Stomach (tissue), 9 donors: ENCODE results near the gene RNASEH2B. TPM values are rescaled to one million over a fixed set of nuclear protein-coding genes. Genes with fewer than 3 reads are reported as not detected.

ENCODE experiments used
- DNase-seq, 2 donors: peaks; one replicate each; pipeline versions ENCODE4 v3.0.0 to v3.0.0-alpha.2; 2013 to 2019
- H3K27ac ChIP-seq, 5 donors: fragments of 200-600 bp in 4 of 5; sonication (generic) in 4 of 5; one replicate each; pipeline ENCODE4 v1.5.1; 2013 to 2019; ENCODE audit warnings: mild to moderate bottlenecking in 1 of 5, moderate library complexity in 1 of 5
- H3K27me3 ChIP-seq, 3 donors: fragments of 200-600 bp; sonication (generic); one replicate each; pipeline ENCODE4 v1.5.1; 2017 to 2019; ENCODE audit warnings: mixed run types in 1 of 3
- H3K36me3 ChIP-seq, 4 donors: fragments of 200-600 bp; sonication (generic); 1 replicate in 3 of 4; 2 replicates in 1 of 4; pipeline ENCODE4 v1.5.1; 2016 to 2019
- H3K4me1 ChIP-seq, 4 donors: fragments of 200-600 bp; sonication (generic); one replicate each; pipeline ENCODE4 v1.5.1; 2016 to 2019
- H3K4me3 ChIP-seq, 4 donors: fragments of 200-600 bp; sonication (generic) in 3 of 4; one replicate each; pipeline ENCODE4 v1.5.1; 2016 to 2019; ENCODE audit warnings: mild to moderate bottlenecking in 1 of 4
- H3K9me3 ChIP-seq, 4 donors: fragments of 200-600 bp; sonication (generic); one replicate each; pipeline ENCODE4 v1.5.1; 2016 to 2019
- CTCF ChIP-seq, 7 experiments: fragments of 450-650 bp in 4 of 7; fragments of 200-600 bp in 3 of 7; sonication (generic) in 3 of 7; IDR thresholded peaks; one replicate each; pipeline ENCODE4 v1.5.1; 2016 to 2019; ENCODE audit warnings: antibody characterized with exemption in 7 of 7, control low read depth in 2 of 7, mild to moderate bottlenecking in 1 of 7
- EP300 ChIP-seq: sonication (generic); formaldehyde crosslinking; IDR thresholded peaks from one replicate; pipeline ENCODE4 v1.6.1; 2017; ENCODE audit warnings: antibody characterized with exemption
- POLR2A ChIP-seq, 4 donors: fragments of 450-650 bp; IDR thresholded peaks; one replicate each; pipeline ENCODE4 v1.6.1; 2016; ENCODE audit warnings: antibody characterized with exemption in 4 of 4, control low read depth in 2 of 4, mild to moderate bottlenecking in 1 of 4, moderate library complexity in 1 of 4
- POLR2AphosphoS5 ChIP-seq, 3 donors: sonication (generic); formaldehyde crosslinking; IDR thresholded peaks; one replicate each; pipeline ENCODE4 v1.6.1; 2016; ENCODE audit warnings: antibody characterized with exemption in 3 of 3
- WGBS, 5 donors: extraction: QIAGEN DNeasy Blood & Tissue Kit in 3 of 5; methylation state at CpG; one replicate each; pipeline versions ENCODE4 v1.1.5 to v1.1.7; 2013 to 2018; 5-methylcytosine and 5-hydroxymethylcytosine counted together
- intact Hi-C: fragments of 100-400 bp; cut with DNase I; formaldehyde crosslinking; loops from one replicate; pipeline ENCODE4 v1.15.1; 2023; ENCODE audit warnings: low total_unique reads
- polyA plus RNA-seq, 3 donors: library from polyadenylated mRNA; stranded (reverse); fragments of 200-250 nt; gene quantifications; one replicate each; pipeline ENCODE4 v1.2.3, GENCODE V29; 2013
- total RNA-seq, 5 donors: library from RNA; depleted of rRNA; stranded (reverse); fragments of >200 nt; gene quantifications; one replicate each; pipeline versions ENCODE4 v1.1.0 to v1.2.3, GENCODE V29; 2014 to 2016
- donor health status: healthy with polysubstance abuse.
- donor health status: Bipolar disorder and iron deficiency.
- donor health status: healthy.

The RNASEH2B gene
- total and polyA plus RNA-seq, 8 donors: 43.2 to 106 (median 51.4) TPM

DNA sequence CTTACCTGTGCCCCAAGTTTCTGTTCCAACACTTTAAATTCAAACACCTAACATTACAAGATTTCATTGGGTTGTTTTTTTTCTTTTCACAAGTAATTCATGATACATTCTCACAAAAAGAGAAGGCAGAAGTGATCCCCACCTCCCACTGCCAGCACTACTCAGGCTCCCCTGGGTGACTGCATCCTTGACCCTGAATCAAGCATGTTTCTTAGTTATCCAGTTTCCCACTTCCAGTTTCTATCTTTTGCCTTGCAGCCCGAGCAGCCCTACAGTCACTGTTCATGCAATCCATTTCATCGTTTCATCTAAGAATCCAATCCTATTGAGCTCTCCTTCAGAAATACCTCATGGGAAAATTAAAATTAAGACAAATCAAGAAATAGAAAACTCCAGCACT is 61.4 kb downstream of the RNASEH2B start:
- TF ChIP-seq POLR2A (IDR thresholded peaks at IDR 0.05) (no peak), POLR2AphosphoS5 (IDR thresholded peaks at IDR 0.05) (no peak), CTCF (IDR thresholded peaks at IDR 0.05) (no peak)
- H3K27me3 ChIP-seq: no peaks in the 10 kb centered on the region
- no peak overlapping the region for H3K27ac ChIP-seq
- H3K36me3 ChIP-seq: peaks cover 0 to 57% (median 16%) of the 10 kb centered on the region in 4 donors
- intact Hi-C loops: no loop called here
- no peak overlapping the region for H3K4me3 ChIP-seq
- 93 to 100% (median 96%) methylated on average over 2 of the region's 2 CpGs for WGBS, 5 donors
- H3K9me3 ChIP-seq: no peaks in the 10 kb centered on the region
- no peaks in the 10 kb centered on the region for H3K4me1 ChIP-seq
- DNase-seq: no peak

- no peaks in the 10 kb centered on the region for H3K27me3 ChIP-seq
- H3K36me3 ChIP-seq: peaks cover 0 to 57% (median 11%) of the 10 kb centered on the region in 4 donors
- no peak overlapping the region for H3K27ac ChIP-seq
- intact Hi-C loops: no loop called here
- 66 to 98% (median 92%) methylated on average over 3 of the region's 3 CpGs for WGBS, 5 donors
- no peak for TF ChIP-seq POLR2A (IDR thresholded peaks at IDR 0.05)
- no peak for TF ChIP-seq CTCF (IDR thresholded peaks at IDR 0.05)
- no peak for TF ChIP-seq POLR2AphosphoS5 (IDR thresholded peaks at IDR 0.05)
- no peak for TF ChIP-seq EP300
- H3K9me3 ChIP-seq: no peaks in the 10 kb centered on the region
- no peak overlapping the region for H3K4me3 ChIP-seq
- no peak for DNase-seq
- H3K4me1 ChIP-seq: peaks cover 0 to 6% (median 0%) of the 10 kb centered on the region in 4 donors
These were observed 64.7 kb downstream of the RNASEH2B start for GRCh38 chr13:50974268-50974667.

DNA sequence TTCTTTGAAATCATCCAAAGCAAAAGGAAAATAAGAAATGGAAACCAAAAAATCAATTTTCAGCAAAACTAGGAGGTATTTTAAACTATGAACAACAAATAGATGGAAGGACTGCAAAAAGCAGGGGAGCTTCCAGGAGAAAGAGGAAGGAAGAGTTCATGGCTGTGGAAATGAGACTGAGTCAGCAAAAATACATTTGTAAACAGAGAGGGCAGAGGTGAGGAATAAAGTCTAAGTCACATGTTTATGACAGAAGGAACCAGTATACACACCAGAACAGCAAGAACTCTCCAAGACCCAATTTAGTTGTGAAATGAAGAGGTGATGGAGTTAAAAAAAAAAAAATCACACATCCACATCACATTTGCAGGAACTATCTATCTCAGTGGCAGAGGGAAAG is 69.6 kb downstream of the RNASEH2B start:
- intact Hi-C loops: no loop called here
- DNase-seq: no peak
- Histone ChIP-seq H3K4me1 (peaks cover 0 to 10% (median 0%) of the 10 kb centered on the region in 4 donors), H3K4me3 (no peak overlapping the region), H3K27ac (no peak overlapping the region), H3K27me3 (no peaks in the 10 kb centered on the region), H3K9me3 (no peaks in the 10 kb centered on the region), H3K36me3 (peaks cover 0 to 27% (median under 1%) of the 10 kb centered on the region in 4 donors)
- TF ChIP-seq POLR2A (IDR thresholded peaks at IDR 0.05) (no peak), POLR2AphosphoS5 (IDR thresholded peaks at IDR 0.05) (no peak), CTCF (IDR thresholded peaks at IDR 0.05) (no peak), EP300 (no peak)

DNA sequence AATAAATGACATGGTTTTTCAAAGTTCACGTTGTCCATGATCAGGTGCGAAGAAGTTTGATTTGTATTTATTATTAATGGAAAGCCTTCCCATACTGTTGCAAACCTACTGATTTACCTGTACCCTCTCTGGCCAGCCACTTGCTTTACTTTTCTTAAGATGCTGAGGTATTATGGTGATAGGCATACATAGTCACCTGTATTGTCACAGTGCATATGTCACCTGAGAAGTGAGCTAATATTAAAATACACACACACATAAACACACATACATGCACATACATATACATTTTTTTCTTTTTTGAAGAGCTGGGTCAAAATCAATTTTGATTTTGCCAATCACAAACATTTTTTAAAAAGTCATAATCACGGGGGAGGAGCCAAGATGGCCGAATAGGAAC is 72.1 kb downstream of the RNASEH2B start:
- no peak for DNase-seq
- Histone ChIP-seq H3K27ac (no peak overlapping the region), H3K4me1 (peaks cover 0 to 10% (median 0%) of the 10 kb centered on the region in 4 donors), H3K4me3 (peak overlapping the region in 1 of 4 donors; percentile 13), H3K27me3 (no peaks in the 10 kb centered on the region), H3K9me3 (no peaks in the 10 kb centered on the region), H3K36me3 (peaks cover 0 to 6% (median 0%) of the 10 kb centered on the region in 4 donors)
- intact Hi-C loops: no loop called here
- WGBS, 5 donors: 83 to 97% (median 95%) methylated on average over 4 of the region's 4 CpGs
- no peak for TF ChIP-seq POLR2AphosphoS5 (IDR thresholded peaks at IDR 0.05)
- TF ChIP-seq EP300: no peak
- no peak for TF ChIP-seq CTCF (IDR thresholded peaks at IDR 0.05)
- no peak for TF ChIP-seq POLR2A (IDR thresholded peaks at IDR 0.05)
